OCI-LY7 (cell line): ENCODE data around the gene ABHD13. TPM values are rescaled to one million over a fixed set of nuclear protein-coding genes. Genes with fewer than 3 reads are reported as not detected.
"Not testable (repeated sequence)": the region's sequence is repeated elsewhere in the genome, so short reads cannot be mapped to it uniquely, and the experiment has no call there.

Source experiments
- BruUV-seq: library from RNA; stranded (reverse); fragments of 400-500 nt; replicated peaks from 2 replicates; lab custom pipeline; 2021; lab: Mats Ljungman, UMichigan
- CTCF ChIA-PET: fragments of 300-600 bp; sonication (Branson Sonifier 250); formaldehyde crosslinking; loops from one replicate; lab custom pipeline; 2022; ENCODE audit warnings: antibody characterized with exemption; ENCODE audit not compliant: unreplicated experiment; lab: Charles Lee
- POLR2A ChIA-PET: fragments of 300-600 bp; sonication (Branson Sonifier 250); formaldehyde crosslinking; loops from one replicate; lab custom pipeline; 2022; ENCODE audit warnings: antibody characterized with exemption; lab: Charles Lee
- DNase-seq: peaks from one replicate; pipeline ENCODE4 v3.0.0-alpha.2; 2015; ENCODE audit warnings: low spot score
- H2AFZ ChIP-seq: fragments of 200-600 bp; sonication (generic), shearing (Covaris generic); 2 replicates; pipeline ENCODE4 v1.6.1; 2014; ENCODE audit warnings: mild to moderate bottlenecking, antibody characterized with exemption, low read length, moderate library complexity
- H3K27ac ChIP-seq: fragments of 200-600 bp; sonication (generic); 2 replicates; pipeline ENCODE4 v1.5.1; 2014; ENCODE audit warnings: mixed run types, low read depth, mild to moderate bottlenecking, moderate library complexity, low read length, inconsistent platforms; ENCODE audit not compliant: poor library complexity, severe bottlenecking
- H3K36me3 ChIP-seq: fragments of 200-600 bp; sonication (generic); 2 replicates; pipeline ENCODE4 v1.6.1; 2014; ENCODE audit warnings: mild to moderate bottlenecking, antibody characterized with exemption, low read length, moderate library complexity, mixed read lengths; ENCODE audit not compliant: insufficient read depth
- H3K4me1 ChIP-seq: fragments of 200-600 bp; sonication (generic); 2 replicates; pipeline ENCODE4 v1.5.1; 2014; ENCODE audit warnings: mild to moderate bottlenecking, low read length; ENCODE audit not compliant: insufficient read depth, poor library complexity, severe bottlenecking
- H3K4me2 ChIP-seq: fragments of 200-600 bp; sonication (generic); 2 replicates; pipeline ENCODE4 v1.6.1; 2014; ENCODE audit warnings: mild to moderate bottlenecking, low read length
- H3K4me3 ChIP-seq: fragments of 200-600 bp; sonication (generic); 2 replicates; pipeline ENCODE4 v1.5.1; 2014; ENCODE audit warnings: mild to moderate bottlenecking, low read depth, low read length; ENCODE audit not compliant: poor library complexity, severe bottlenecking
- H3K79me2 ChIP-seq: fragments of 200-600 bp; sonication (generic); 2 replicates; pipeline ENCODE4 v1.6.1; 2016; ENCODE audit warnings: low read depth, mild to moderate bottlenecking, low read length, moderate library complexity, mixed read lengths; ENCODE audit not compliant: insufficient read depth
- H3K9me2 ChIP-seq: fragments of 200-600 bp; sonication (generic); 2 replicates; pipeline ENCODE4 v1.6.1; 2016; ENCODE audit warnings: mild to moderate bottlenecking, low read length, mixed read lengths; ENCODE audit not compliant: insufficient read depth
- H3K9me3 ChIP-seq: fragments of 200-600 bp; sonication (generic); 2 replicates; pipeline ENCODE4 v1.6.1; 2014; ENCODE audit warnings: mild to moderate bottlenecking, mixed run types, low read length, mixed read lengths
- H4K20me1 ChIP-seq: fragments of 200-600 bp; sonication (generic); 2 replicates; pipeline ENCODE4 v1.6.1; 2014; ENCODE audit warnings: mild to moderate bottlenecking, antibody characterized with exemption, low read length, moderate library complexity, mixed read lengths; ENCODE audit not compliant: insufficient read depth
- CTCF ChIP-seq: fragments of 200-600 bp; sonication (generic); conservative IDR thresholded peaks from 2 replicates; pipeline ENCODE4 v1.5.1; 2014; ENCODE audit warnings: mild to moderate bottlenecking, antibody characterized with exemption, low read length, moderate library complexity, mixed read lengths
- EZH2phosphoT487 ChIP-seq: fragments of 200-600 bp; sonication (generic); IDR thresholded peaks from 2 replicates; pipeline ENCODE4 v1.6.1; 2018; ENCODE audit warnings: low read depth, borderline replicate concordance, mild to moderate bottlenecking, mixed run types, antibody characterized with exemption, low read length, moderate library complexity, mixed read lengths
- intact Hi-C: fragments of 100-400 bp; cut with micrococcal nuclease; formaldehyde crosslinking; loops from one replicate; pipeline ENCODE4 v1.10.0; 2022; ENCODE audit not compliant: unreplicated experiment
- total RNA-seq, 2 experiments: library from RNA; depleted of rRNA in 1 of 2; stranded (reverse); fragments of >200 nt in 1 of 2; shearing (Covaris generic) in 1 of 2; gene quantifications; 2 replicates each; pipeline ENCODE4 v1.2.3, GENCODE V29; 2014 to 2022

ABHD13 gene
- total RNA-seq, 2 experiments from 2014 or later = 2.1 to 3.3 TPM

GRCh38 chr13:108214441-108215271 is 3.5 kb upstream of the ABHD13 start:
- intact Hi-C loops = loop anchor here (5.0 to 10.0 kb wide), 2 partner anchors 37 to 950 kb away; no protein-coding TSS in a partner anchor
- POLR2A ChIA-PET = interaction anchor here (1.2 kb wide), 1 partner anchor 9 kb away, joined by 3 read pairs; no protein-coding TSS in a partner anchor
- Histone ChIP-seq H3K9me2 (no peaks in the 10 kb centered on the region), H3K79me2 (peaks cover 26% of the 10 kb centered on the region; the same call in 1 of the 2 replicates), H3K27ac (peak overlapping the region; percentile 87), H3K9me3 (no peaks in the 10 kb centered on the region), H3K4me3 (peak overlapping the region; percentile 74), H3K4me1 (peaks cover 41% of the 10 kb centered on the region), H3K4me2 (peak overlapping the region; percentile 97), H2AFZ (no peak overlapping the region), H4K20me1 (peaks cover 6% of the 10 kb centered on the region), H3K36me3 (peaks cover 15% of the 10 kb centered on the region)
- BruUV-seq = no TSS peak
- no peak for TF ChIP-seq CTCF
- DNase-seq = peak; percentile 44
- CTCF ChIA-PET = interaction anchor here (0.6 to 1.2 kb wide), 3 partner anchors 19 to 58 kb away, joined by 3 read pairs; no protein-coding TSS in a partner anchor

GRCh38 chr13:108215436-108215835 is 2.8 kb upstream of the ABHD13 start, which contains the start of gene LIG4:
TSS of gene LIG4 (minus strand) at chr13:108215536. CDS start at chr13:108211268, 4,268 bp downstream.
- H3K9me2 ChIP-seq = no peaks in the 10 kb centered on the region
- peak; percentile 90 for DNase-seq
- H3K27ac ChIP-seq = peak within 1 kb of the TSS; percentile 87
- peaks cover 44% of the 10 kb centered on the region for H3K4me1 ChIP-seq
- no peak for TF ChIP-seq CTCF
- TF ChIP-seq EZH2phosphoT487 = no peak
- peaks cover 7% of the 10 kb centered on the region for H3K36me3 ChIP-seq
- H3K9me3 ChIP-seq = no peaks in the 10 kb centered on the region
- peaks cover 26% of the 10 kb centered on the region; the same call in 1 of the 2 replicates for H3K79me2 ChIP-seq
- H3K4me3 ChIP-seq = peak within 1 kb of the TSS; percentile 74
- BruUV-seq = no TSS peak
- ChIA-PET CTCF (interaction anchor here (0.6 kb wide), 1 partner anchor 20 kb away, joined by 3 read pairs; no protein-coding TSS in a partner anchor), POLR2A (no interaction called here)
- peak within 1 kb of the TSS; percentile 97 for H3K4me2 ChIP-seq
- H4K20me1 ChIP-seq = peaks cover 9% of the 10 kb centered on the region
- intact Hi-C loops = loop anchor here (10.0 kb wide), 1 partner anchor 949 kb away; no protein-coding TSS in a partner anchor
- H2AFZ ChIP-seq = peak within 1 kb of the TSS; percentile 67; the same call in 1 of the 2 replicates

- intact Hi-C loops = loop anchor here (10.0 kb wide), 1 partner anchor 947 kb away; no protein-coding TSS in a partner anchor
- H3K36me3 ChIP-seq, H3K9me2 ChIP-seq, CTCF ChIA-PET, DNase-seq, H3K9me3 ChIP-seq: not testable (repeated sequence)
- H2AFZ ChIP-seq = peak overlapping the region; percentile 80; the same call in 1 of the 2 replicates
- TSS peak; percentile 74 for BruUV-seq
- peaks cover 33% of the 10 kb centered on the region for H3K4me1 ChIP-seq
- H4K20me1 ChIP-seq = peaks cover 15% of the 10 kb centered on the region
- peaks cover 19% of the 10 kb centered on the region; the same call in 1 of the 2 replicates for H3K79me2 ChIP-seq
- peak overlapping the region; percentile 86 for H3K4me3 ChIP-seq
- H3K4me2 ChIP-seq = peak overlapping the region; percentile 94
- POLR2A ChIA-PET = interaction anchor here (0.7 kb wide), 2 partner anchors 60 to 480 kb away, joined by 3 to 6 read pairs; no protein-coding TSS in a partner anchor
- peak overlapping the region; percentile 57 for H3K27ac ChIP-seq
These were observed 717 bp upstream of the ABHD13 start for GRCh38 chr13:108217307-108218043.
